Measurements from ENCODE around the gene COPG2. TPM values are rescaled to one million over a fixed set of nuclear protein-coding genes. Genes with fewer than 3 reads are reported as not detected.

The COPG2 gene
- total RNA-seq, 1 donor from 2014 or later, result 15.3 TPM

GRCh38 chr7:130473289-130473688 lies 195.3 kb downstream of the COPG2 start:
- ChIA-PET POLR2A (no interaction called here), CTCF (interaction anchor here (0.7 kb wide), 1 partner anchor 11 kb away, joined by 3 read pairs; no protein-coding TSS in a partner anchor)
- Mint-ChIP-seq H3K4me3 (no peak overlapping the region), H3K27ac (no peak overlapping the region), H3K9me3 (peaks cover 2% of the 10 kb centered on the region), H3K27me3 (peaks cover 7% of the 10 kb centered on the region), H3K4me1 (peaks cover 12% of the 10 kb centered on the region), H3K36me3 (ENCODE audit: low read depth) (no peaks in the 10 kb centered on the region)
- intact Hi-C loops (cut with micrococcal nuclease), result no loop called here
- no peak for DNase-seq
- no peak for ATAC-seq (ENCODE audit: low read depth)
- TF ChIP-seq, protein P1, sequence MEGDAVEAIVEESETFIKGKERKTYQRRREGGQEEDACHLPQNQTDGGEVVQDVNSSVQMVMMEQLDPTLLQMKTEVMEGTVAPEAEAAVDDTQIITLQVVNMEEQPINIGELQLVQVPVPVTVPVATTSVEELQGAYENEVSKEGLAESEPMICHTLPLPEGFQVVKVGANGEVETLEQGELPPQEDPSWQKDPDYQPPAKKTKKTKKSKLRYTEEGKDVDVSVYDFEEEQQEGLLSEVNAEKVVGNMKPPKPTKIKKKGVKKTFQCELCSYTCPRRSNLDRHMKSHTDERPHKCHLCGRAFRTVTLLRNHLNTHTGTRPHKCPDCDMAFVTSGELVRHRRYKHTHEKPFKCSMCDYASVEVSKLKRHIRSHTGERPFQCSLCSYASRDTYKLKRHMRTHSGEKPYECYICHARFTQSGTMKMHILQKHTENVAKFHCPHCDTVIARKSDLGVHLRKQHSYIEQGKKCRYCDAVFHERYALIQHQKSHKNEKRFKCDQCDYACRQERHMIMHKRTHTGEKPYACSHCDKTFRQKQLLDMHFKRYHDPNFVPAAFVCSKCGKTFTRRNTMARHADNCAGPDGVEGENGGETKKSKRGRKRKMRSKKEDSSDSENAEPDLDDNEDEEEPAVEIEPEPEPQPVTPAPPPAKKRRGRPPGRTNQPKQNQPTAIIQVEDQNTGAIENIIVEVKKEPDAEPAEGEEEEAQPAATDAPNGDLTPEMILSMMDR (IDR thresholded peaks at IDR 0.05), result no peak

DNA sequence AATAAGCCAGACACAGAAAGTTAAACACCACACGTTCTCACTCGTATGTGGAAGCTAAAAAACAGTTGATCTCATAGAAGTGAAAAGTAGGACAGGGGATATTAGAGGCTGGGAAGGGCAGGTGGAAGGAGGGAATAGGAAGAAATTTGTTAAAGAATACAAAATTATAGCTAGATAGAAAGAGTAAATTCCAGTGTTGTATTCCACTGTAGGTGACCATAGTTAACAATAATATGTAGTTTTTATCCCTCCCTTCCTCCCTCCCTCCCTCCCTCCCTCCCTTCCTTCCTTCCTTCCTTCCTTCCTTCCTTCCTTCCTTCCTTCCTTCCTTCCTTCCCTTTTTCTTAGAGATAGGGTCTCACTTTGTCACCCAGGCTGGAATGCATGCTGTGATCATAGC lies 196.6 kb downstream of the COPG2 start:
- no peaks in the 10 kb centered on the region for H3K36me3 Mint-ChIP-seq (ENCODE audit: low read depth)
- ATAC-seq (ENCODE audit: low read depth) (no peak), DNase-seq (no peak)
- intact Hi-C loops (cut with micrococcal nuclease), result no loop called here
- H3K9me3 Mint-ChIP-seq, result no peaks in the 10 kb centered on the region
- no peak overlapping the region for H3K4me3 Mint-ChIP-seq
- CTCF ChIA-PET, result no interaction called here
- H3K4me1 Mint-ChIP-seq, result peaks cover 12% of the 10 kb centered on the region
- POLR2A ChIA-PET, result no interaction called here
- no peak overlapping the region for H3K27ac Mint-ChIP-seq
- TF ChIP-seq, protein P1 (IDR thresholded peaks at IDR 0.05), result no peak
- peaks cover 9% of the 10 kb centered on the region for H3K27me3 Mint-ChIP-seq

- no peak for DNase-seq
- Mint-ChIP-seq H3K4me1 (peaks cover 9% of the 10 kb centered on the region), H3K27ac (no peak overlapping the region), H3K4me3 (no peak overlapping the region), H3K27me3 (peaks cover 12% of the 10 kb centered on the region), H3K36me3 (ENCODE audit: low read depth) (no peaks in the 10 kb centered on the region), H3K9me3 (peaks cover 7% of the 10 kb centered on the region)
- TF ChIP-seq, protein P1 (IDR thresholded peaks at IDR 0.05), result no peak
- intact Hi-C loops (cut with micrococcal nuclease), result no loop called here
- POLR2A ChIA-PET, result no interaction called here
- CTCF ChIA-PET, result no interaction called here
- no peak for ATAC-seq (ENCODE audit: low read depth)
Measured at GRCh38 chr7:130468612-130469011, 199.9 kb downstream of the COPG2 start.

DNA sequence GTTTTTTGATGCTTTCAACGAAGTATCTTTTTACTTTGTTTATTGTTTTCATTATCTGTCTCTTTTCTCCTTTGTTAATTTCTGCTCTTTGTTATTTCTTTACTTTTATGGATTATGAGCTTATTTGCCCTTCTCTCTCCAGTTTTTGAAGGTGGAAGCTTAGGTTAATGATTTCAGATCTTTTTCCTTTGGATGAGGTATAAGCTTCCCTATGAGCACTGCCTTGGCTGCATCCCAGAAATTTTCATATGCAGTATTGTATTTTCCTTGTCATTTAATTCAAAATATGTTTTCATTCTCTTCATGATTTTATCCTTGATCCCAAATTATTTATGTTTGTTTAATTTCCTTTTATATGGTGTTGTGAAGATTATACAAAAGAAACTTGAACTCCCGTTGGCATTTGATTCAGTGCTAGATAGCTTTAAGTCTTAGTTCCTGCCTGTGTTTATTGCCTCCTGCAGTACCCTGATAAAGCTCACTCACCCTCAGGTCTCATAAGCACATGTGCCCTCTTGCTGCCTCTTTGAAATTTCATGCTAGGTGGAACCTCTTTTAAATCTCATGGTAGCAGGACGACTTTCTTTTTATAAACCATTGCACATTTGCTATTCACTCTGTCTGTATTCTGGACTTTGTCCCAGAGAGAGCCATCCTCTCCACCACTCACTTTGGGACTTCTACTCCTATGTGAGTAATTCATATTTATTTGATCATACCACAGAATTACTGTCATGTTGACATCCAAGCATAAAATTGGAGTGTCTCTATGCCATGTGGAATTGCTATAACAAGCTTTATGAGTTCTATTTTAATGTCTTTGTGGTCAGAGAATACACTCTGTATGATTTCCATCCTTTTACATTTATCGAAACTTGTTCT lies 204.8 kb downstream of the COPG2 start:
- ChIA-PET POLR2A (no interaction called here), CTCF (no interaction called here)
- Mint-ChIP-seq H3K27me3 (peaks cover 5% of the 10 kb centered on the region), H3K36me3 (ENCODE audit: low read depth) (no peaks in the 10 kb centered on the region), H3K9me3 (peaks cover 10% of the 10 kb centered on the region), H3K4me1 (no peaks in the 10 kb centered on the region), H3K27ac (no peak overlapping the region), H3K4me3 (no peak overlapping the region)
- no peak for ATAC-seq (ENCODE audit: low read depth)
- intact Hi-C loops (cut with micrococcal nuclease), result no loop called here
- TF ChIP-seq, protein P1 (IDR thresholded peaks at IDR 0.05), result no peak
- no peak for DNase-seq

GRCh38 chr7:130461272-130461671 lies 207.3 kb downstream of the COPG2 start:
- TF ChIP-seq, protein P1 (IDR thresholded peaks at IDR 0.05), result no peak
- POLR2A ChIA-PET, result no interaction called here
- intact Hi-C loops (cut with micrococcal nuclease), result no loop called here

More at GRCh38 chr7:130461272-130461671, 207.3 kb downstream of the COPG2 start:
- no peak overlapping the region for H3K4me3 Mint-ChIP-seq
- CTCF ChIA-PET, result no interaction called here
- DNase-seq (no peak), ATAC-seq (ENCODE audit: low read depth) (no peak)
- peaks cover 10% of the 10 kb centered on the region for H3K9me3 Mint-ChIP-seq
- peaks cover 3% of the 10 kb centered on the region for H3K4me1 Mint-ChIP-seq
- H3K27me3 Mint-ChIP-seq, result peaks cover 2% of the 10 kb centered on the region
- no peak overlapping the region for H3K27ac Mint-ChIP-seq
- H3K36me3 Mint-ChIP-seq (ENCODE audit: low read depth), result no peaks in the 10 kb centered on the region

Measured in activated B cell treated with CpG ODN at 0.5 μM for 24 hours (primary cell).